ENCODE measurements around the gene B3GLCT.
"Not testable (repeated sequence)": the region's sequence is repeated elsewhere in the genome, so short reads cannot be mapped to it uniquely, and the experiment has no call there.

Gene B3GLCT
- total RNA-seq: 21.6 to 38.2 (median 25.8) reads per million in 4 experiments

DNA sequence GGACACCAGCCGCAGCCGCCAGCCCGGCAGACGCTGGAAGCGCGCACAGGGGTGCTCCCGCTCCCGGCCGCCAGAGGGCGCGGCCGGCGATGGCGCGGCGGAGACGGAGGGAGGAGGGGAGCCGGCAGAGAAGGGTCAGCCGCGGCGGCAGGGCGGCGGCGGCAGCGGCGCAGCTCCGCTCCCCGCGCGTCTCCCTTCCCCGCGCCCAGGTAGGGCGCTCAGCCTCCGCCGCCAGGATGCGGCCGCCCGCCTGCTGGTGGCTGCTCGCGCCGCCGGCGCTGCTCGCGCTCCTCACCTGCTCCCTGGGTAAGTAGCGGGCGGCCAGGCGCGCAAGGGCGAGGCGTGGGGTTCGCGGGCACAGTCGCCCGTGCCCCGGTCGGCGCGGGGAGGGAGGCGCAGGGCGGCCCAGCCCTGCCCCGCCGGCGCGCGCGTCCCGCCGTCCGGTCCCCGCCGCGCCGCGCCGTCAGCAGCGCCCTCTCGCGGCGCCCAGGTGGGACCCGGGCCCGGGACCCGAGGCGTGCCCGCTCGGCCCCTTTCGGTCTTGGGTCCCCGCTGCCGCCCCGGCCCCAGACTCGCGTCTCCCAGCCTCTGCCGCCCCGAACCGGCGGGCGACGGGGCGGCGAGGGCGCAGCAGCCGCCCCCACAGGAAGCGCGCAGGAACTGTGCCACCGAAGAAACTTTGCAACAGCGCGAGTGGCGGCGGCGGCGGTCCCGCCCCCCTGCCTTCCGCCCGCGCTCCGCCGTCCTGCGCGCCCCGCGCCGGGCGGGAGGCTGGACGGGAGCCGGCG, at the start of gene B3GLCT:
TSS of gene B3GLCT (plus strand) at position 127 of the 788 bp plus-strand sequence. CDS start at position 237, 110 bp downstream.
- peak; percentile 64 for DNase-seq

DNA sequence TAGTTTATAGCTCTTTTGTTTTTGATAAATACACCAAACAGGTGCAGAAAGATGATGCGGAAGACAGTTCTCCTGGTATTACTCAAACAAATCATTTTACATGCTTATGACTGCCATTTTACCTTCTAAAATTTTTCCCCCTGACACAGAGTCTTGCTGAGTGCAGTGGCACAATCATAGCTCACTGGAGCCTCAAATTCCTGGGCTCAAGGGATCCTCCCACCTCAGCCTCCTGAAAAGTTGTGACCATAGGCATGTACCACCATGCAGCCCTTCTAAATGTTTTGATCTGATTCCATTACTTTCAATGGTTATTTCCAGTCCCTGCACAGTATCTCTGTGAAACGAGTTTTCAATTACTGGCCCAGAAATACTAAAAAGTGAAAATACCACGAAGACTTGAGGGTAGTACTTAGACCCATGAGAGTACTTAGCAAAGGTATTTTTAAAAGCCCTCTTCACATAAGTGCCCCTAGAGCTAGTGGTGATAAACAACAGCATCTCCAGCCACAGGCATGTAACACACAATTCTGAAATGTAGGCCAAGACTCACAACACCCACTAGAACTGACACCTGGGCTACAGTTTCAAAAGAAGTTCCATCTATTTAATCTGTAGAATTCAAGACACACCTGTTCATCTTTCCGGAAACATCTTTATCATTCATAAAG, 49.3 kb upstream of the B3GLCT start:
- no peak for DNase-seq

DNA sequence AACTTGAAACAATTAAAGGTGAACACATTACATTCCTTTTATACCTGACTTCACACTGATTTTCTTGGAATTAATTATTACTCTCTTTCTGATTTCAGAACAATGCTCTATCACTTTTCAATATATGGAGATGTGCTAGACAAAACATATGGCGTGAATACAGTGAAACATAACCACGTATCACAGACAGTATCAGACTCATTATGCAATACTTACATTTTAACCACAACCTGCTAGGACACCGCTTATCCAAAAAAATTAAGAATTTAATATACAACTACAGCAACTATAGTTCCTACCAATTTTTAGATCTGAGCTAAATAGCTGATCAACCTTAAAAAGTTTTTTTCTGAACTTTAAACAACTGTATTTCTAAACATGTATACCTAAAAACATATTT, 47.9 kb upstream of the B3GLCT start:
- DNase-seq: no peak

DNA sequence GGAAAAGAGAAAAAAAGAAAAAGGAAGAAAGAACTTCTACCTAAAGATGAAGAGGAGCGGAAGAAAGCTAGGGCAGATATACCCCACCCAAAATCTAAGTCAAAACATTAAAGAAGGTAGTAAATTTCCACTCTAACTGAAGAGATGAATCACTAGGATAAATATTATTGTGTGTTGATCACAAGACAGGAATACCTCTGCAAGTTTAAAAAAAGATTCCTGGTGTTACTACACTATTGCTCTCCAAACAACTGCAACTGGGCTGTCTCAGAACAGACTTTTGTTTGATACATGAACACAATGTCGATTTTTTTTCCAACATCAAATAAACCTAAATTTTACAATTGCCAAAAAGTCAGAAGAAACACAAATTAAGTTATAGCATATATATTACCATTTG, 44.8 kb upstream of the B3GLCT start:
- no peak for DNase-seq

DNA sequence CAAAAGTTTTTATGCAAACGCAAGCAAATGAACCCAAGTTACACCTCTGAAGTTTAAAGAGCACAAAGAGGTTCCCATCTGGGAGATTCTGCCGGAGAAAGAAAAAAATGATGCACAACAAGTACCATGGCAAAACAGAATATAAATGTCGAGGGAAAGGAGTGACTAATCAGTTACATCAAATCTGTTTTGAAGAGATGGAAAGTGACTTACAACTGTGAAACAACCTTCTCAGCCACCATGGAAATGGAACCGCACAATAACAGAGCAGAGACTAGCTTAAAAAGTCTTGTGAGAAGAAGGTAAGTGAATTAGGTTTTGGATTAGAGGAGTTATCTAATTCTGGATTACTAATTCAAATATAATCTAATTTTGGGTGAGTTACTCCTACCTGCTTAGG, 40.5 kb upstream of the B3GLCT start:
- no peak for DNase-seq

DNA sequence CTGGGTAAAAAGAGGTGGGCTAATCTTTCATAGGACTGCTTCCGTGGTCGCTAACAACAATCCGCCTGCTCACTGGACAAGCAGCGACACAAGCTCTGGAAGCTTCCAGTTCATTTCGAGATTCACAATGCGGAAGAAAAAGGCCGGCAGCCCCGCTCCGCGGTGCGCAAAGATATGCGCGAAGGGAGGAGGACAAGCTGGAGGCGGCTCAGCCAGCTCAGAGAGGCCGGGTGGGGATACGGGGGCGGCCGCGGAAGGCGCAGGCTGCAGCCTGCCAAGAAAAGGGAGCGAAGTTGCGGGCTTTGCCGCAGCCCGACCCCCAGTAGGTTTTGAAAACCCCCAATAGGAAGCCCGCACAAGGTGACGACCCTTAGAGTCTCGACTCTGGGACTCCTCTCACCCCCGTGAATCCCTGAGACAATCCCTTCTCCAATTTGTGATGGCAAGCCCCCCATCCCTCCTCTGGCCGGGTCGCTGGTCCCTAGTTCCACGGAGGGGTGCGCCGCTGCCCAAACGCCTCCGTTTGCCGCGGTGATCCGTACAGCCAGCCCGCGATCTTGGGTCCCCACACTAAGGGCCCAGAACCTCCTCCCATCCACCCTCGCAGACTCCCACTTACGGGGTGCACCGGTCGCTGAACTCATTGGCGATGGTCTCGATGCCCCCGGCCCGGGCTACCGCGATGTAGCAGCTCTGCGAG, 38.8 kb upstream of the B3GLCT start:
- peak; percentile 31 for DNase-seq

DNA sequence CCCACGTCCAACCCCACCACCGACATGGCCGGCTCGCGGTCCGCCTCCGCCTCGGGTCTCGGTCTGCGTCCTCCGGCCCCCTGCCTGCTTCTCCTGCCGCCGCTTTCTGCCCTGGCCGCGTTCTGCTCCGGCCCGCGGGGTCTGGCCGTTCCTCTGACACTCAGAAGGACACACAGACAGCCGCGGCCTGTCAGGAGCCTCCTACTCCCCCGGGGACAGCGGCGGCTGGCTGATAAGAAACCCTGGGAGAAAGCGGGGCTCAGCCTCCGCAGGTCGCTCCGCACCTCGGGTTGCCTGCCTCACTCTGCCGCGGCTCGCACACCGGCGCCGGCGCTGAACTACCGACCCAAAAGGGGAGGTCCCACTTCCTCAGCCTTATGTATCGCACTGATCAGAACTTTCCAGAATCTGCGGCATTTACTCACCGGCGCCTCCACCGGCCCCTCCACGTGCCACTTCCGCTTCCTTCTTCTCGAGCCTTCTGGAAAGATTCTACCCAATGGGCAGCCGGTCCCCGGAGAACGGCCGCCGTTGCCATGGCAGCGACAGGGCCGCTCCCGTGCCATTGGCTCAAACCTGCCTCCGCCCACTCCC, 38.1 kb upstream of the B3GLCT start, which contains the start of gene HSPH1:
TSS of gene HSPH1 (minus strand) at position 348 of the 594 bp plus-strand sequence. CDS start at position 26, 322 bp downstream.
- DNase-seq: peak; percentile 97

DNA sequence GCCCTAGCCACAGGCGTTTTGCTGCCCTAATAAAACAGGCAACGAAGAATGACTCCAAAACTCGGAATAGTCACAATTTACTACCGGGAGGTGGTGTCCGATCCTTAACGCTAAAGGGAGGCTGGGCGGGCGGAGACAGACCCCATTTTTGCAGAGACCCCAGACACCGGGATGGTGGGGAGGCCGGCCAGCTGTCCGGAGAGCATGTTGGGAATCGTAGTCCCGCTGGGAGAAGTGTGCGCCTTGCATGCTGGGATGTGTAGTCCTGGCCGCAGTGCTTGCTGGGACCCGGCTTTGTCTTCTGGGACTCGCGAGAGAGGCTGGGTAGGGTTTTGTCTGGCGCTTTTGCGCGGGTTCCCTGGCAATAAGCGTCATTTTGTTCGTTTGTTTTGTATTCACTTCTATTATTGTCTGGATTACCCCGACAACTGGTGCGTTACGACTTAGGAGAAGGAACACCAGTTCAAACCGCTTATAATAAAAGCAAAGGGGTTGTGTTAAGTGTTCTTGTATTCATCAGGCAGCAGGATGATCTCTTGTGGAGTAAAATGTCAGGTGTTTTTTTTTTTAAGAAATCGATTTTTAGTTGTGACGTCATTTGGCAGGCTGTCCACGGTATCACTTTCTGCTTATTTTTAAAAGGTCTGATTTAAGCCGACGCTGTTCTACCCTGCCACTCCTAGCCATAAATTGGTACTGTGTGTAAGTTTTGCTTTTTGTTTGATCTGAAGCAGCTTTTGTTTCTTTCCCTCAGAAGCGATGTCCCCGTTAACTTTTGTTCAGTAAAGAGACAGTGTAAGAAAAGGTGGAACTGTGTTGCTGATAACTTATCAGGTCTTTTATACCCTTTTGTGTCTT, 37.4 kb upstream of the B3GLCT start:
- peak; percentile 92 for DNase-seq

DNA sequence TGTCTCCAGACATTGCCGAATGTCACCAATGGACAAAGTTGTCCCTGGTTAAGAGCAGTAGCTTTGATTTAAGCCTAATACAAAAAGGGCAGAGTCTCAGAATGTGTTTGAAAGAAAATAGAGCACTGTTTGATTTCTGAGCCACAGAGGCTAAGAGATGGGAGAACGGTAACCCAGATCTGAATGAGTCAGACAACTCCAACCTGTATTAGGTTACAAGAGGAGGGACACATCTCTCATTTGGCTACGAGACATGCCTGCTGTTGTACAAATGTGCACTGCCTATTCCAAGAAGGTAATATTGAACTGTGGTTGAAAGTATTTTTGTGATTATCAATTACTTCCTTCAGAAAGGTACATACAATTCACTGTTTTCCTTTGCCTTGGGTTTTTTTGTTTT, 33.2 kb upstream of the B3GLCT start:
- no peak for DNase-seq

DNA sequence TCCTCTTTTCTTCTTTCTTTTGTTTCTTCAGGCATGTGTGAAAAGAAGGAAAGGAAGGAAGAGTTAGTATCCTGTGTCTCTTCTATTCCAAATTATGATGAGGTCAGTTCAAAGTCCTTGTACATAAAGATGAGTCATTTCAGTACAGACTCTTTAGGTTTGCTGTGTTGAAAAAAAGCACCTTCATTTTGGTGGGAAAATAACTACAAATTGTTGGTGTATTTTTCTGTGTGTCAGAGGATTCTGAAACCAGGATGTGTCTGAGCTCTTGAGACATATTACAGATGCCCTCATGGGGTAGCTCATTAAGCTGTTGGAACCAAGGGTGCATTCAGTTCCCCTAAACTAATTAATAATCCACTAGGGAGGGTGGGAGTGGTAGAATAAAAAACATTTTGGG, 32.3 kb upstream of the B3GLCT start:
- DNase-seq: no peak

DNA sequence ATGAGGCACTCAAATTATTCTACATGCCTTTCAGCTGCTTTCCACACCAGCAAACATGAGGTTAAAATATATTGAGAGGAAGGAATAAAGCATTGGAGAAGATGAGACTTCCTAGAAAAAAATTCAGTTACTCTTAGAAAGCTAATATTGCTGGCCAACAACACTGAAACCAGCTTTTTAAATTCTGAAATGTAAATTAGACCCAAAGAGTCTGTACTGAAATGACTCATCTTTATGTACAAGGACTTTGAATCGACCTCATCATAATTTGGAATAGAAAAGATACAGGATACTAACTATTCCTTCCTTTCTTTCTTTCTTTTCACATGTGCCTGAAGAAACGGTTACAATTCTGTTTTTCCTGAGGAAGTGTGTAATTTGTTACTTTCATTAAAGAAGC, 31.6 kb upstream of the B3GLCT start:
- DNase-seq: no peak

DNA sequence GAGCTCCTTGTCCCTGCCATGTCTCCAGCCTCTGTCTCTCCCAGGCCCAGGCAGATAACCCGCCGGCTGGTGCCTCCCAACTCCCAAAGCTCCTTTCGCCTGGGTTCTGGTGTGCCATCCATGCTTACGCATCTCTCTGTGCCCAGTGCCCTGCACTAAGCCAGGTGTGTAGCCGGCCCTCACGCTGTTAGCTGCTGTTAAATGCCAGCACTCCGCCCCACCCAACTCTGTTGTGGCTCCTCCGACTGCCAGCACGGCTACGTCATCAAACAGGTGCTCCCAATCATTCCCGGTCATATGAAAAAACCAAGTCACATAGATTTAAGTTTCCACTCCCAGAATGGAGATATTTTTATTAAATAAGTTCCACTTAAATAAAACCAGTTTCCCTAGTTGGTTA, 31.0 kb upstream of the B3GLCT start:
- no peak for DNase-seq

DNA sequence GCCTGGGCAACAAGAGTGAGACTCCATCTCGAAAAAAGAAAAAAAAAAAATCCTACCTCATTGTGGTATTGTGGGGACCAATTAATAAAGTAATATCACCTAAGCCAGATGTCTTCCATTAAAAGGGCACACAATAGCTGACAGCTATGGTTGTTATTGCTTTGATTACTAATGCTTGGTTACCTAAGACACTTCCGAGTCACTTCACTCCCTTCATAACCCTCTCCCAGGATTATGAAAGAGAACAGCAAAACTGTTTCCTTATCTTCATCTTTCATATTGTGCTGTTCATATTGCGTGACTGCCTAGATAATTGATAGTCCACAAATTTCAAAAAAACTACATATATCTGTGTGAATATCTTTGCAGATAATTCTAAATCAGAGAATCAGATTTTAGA, 27.8 kb upstream of the B3GLCT start:
- DNase-seq: no peak

DNA sequence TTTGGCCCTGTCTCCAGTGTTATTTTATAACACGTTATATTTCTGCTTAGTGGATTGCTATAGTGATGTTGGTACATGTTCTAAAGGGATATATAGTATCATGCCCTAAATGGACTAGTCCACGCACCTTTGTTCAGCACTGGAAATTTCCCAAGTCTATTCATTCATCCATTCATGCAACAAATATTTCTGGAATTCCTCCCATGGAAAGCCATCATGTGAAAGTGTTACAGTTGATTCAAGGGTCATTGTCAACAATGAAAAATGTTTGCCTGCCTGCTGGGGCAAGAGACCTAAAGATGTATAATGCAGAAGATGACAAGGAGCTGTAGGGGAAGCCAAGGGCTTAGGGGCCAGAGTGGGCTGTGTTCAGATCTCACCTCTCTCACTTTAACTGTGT, 27.2 kb upstream of the B3GLCT start:
- DNase-seq: no peak

DNA sequence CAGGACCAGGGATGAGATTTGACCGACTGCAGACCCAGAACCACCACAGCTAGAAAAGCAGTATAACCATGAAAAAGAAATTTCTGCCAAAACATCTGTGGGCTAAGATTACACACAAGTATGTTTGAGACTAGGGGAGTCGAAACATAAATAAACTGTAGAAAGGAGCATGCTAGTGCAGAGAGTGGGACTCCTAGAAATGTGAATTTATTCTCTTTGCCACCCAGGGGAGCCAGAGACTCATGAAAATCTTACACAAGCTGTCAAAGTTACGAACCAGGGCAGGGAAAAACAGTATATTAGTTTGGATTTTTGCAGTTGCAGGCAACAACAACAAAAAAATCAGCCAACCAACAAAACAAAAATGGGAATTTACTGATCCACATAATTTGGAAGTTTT, 25.8 kb upstream of the B3GLCT start:
- no peak for DNase-seq

DNA sequence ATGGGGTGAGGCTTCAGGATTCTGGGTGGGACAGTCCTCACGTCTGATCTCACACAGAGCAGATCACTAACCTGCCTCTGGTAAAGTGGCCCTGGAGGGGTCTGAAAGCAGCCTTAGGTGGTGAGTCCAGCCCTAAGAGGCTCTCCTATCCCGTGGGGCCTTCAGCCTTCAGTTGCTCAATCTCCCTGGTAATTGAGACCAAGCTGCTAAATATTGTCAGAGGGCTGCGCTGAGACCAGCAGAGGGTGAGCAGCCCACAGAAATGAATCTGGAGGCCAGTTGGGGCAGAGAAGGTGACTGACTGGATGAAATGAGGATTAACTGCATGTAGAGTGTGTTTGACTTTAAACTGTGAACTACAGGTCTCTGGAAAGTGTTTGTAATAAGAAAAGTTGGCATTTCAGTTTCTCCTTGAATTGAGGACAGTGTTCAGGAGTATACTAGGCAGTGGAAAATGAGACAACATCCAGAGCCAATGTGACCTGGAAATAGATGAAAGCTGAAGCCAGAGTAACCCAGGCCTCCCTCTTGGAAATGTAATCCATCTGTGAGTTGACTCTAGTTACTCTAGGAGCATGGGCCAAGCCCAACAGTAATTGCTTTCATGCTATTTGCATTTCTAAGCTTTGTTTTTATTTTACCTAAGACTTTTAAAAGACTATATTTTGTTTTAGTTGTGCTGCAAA, 23.8 kb upstream of the B3GLCT start:
- DNase-seq: no peak

DNA sequence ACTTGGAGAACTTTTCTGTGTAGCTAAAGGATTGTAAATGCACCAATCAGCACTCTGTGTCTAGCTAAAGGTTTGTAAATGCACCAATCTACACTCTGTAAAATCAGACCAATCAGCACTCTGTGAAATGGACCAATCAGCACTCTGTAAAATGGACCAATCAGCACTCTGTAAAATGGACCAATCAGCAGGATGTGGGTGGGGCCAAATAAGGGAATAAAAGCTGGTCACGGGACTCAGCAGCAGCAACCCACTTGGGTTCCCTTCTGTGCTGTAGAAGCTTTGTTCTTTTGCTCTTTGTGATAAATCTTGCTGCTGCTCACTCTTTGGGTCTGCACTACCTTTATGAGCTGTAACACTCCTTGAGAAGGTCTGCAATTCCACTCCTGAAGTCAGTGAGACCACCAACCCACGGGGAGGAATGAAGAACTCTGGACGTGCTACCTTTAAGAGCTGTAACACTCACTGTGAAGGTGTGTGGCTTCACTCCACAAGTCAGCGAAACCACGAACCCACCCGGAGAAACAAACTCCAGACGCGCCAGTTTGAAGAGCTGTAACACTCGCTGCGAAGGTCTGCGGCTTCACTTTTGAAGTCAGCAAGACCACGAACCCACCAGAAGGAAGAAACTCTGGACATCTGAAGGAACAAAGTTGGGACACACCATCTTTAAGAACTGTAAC, 21.8 kb upstream of the B3GLCT start:
- not testable (repeated sequence) for DNase-seq

DNA sequence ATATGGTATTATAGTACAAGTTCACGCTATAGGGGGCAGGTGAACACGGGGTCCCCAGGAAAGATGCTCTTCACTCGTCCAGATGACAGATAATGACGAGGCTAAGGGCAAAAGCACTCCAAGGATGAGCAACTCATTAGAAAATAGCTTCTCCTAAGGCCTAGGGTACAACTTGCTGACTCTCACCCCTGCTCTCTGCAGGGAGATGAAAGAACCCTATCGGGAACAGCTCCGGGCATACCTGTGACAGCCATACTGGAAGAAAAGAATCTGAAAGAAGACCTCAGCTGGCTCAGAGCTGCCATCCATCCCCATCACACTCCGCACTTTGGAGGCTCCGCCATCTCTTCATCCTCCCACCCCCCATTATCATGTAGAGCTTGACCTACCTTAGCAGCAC, 20.5 kb upstream of the B3GLCT start:
- DNase-seq: no peak

DNA sequence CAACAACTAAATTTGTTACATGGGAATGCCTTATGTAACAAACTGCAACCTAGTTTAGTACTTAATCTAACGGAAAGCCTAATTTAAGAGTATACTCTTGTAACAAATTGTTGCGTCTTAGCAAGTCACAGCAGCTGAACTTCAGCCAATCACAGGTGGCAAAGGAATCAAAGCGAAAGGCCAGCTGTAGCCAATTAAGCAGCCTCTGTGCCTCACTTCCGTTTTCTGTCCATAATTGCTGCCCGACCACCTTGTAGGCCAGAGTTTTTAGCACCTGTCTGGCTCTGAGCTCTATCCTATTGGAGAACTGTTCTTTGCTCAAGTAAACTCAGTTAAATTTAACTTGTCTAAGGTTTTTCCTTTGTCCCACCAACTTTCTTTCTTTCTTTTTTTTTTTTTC, 20.0 kb upstream of the B3GLCT start:
- DNase-seq: no peak

DNA sequence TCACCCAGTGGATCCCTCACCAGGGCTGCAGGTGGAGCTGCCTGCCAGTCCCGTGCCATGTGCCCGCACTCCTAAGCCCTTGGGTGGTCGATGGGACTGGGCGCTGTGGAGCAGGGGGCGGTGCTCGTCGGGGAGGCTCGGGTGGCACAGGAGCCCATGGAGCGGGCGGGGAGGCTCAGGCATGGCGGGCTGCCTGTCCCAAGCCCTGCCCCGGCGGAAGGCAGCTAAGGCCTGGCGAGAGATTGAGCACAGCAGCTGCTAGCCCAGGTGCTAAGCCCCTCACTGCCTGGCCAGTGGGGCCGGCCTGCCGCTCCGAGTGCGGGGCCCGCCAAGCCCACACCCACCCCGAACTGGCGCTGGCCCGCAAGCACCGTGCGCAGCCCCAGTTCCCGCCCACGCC, 16.8 kb upstream of the B3GLCT start:
- DNase-seq: no peak

DNA sequence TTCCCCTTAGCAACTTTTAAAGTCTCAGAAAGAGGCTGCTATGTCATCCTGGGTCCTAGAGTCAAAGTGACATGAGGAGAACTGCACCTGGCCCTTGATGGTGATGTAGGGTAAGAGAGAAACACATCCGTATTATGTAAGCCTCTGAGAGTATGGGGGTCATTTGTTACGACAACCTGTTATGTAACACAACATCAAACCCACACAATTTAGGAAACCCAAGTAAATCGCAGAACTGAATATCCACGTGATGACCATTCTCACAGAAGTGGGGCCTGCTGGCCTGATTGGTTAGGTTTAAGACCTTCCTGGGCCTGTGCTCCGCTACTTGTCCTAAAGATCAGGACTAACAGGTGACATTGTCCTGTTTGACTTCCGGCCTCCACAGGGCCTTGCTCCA, 15.3 kb upstream of the B3GLCT start:
- no peak for DNase-seq

Measured in effector CD8-positive, alpha-beta T cell (primary cell).